GM23248 (cell line): ENCODE results near the gene MCM9. TPM values are rescaled to one million over a fixed set of nuclear protein-coding genes. Genes with fewer than 3 reads are reported as not detected.

ENCODE experiments used
- DNase-seq: peaks from one replicate; pipeline ENCODE4 v3.0.0-alpha.2; 2015
- H2AFZ ChIP-seq: fragments of 200-600 bp; sonication (generic); 2 replicates; pipeline ENCODE4 v1.6.1; 2016; ENCODE audit warnings: antibody characterized with exemption
- H3F3A ChIP-seq: fragments of 200-600 bp; sonication (generic); 2 replicates; pipeline ENCODE4 v1.6.1; 2016; ENCODE audit warnings: mild to moderate bottlenecking, antibody characterized with exemption, mixed run types; ENCODE audit not compliant: insufficient read depth
- H3K27ac ChIP-seq: fragments of 200-600 bp; sonication (generic); 2 replicates; pipeline ENCODE4 v1.5.1; 2016; ENCODE audit warnings: mild to moderate bottlenecking
- H3K27me3 ChIP-seq: fragments of 200-600 bp; sonication (generic); replicated peaks from 2 replicates; pipeline ENCODE4 v1.6.1; 2016; ENCODE audit warnings: mild to moderate bottlenecking; ENCODE audit not compliant: insufficient read depth
- H3K36me3 ChIP-seq: fragments of 200-600 bp; sonication (generic); 2 replicates; pipeline ENCODE4 v1.6.1; 2016; ENCODE audit warnings: low read depth, mild to moderate bottlenecking
- H3K4me1 ChIP-seq: fragments of 200-600 bp; sonication (generic); 2 replicates; pipeline ENCODE4 v1.6.1; 2016; ENCODE audit warnings: mild to moderate bottlenecking; ENCODE audit not compliant: insufficient read depth
- H3K4me2 ChIP-seq: fragments of 200-600 bp; sonication (generic); one replicate; pipeline ENCODE4 v1.6.1; 2016; ENCODE audit warnings: mild to moderate bottlenecking; ENCODE audit not compliant: unreplicated experiment
- H3K4me3 ChIP-seq: fragments of 200-600 bp; sonication (generic); 2 replicates; pipeline ENCODE4 v1.5.1; 2016; ENCODE audit warnings: mild to moderate bottlenecking
- H3K79me2 ChIP-seq: fragments of 200-600 bp; sonication (generic); 2 replicates; pipeline ENCODE4 v1.6.1; 2016; ENCODE audit warnings: mild to moderate bottlenecking; ENCODE audit not compliant: insufficient read depth
- H3K9ac ChIP-seq: fragments of 200-600 bp; sonication (generic); 2 replicates; pipeline ENCODE4 v1.6.1; 2016; ENCODE audit warnings: mild to moderate bottlenecking
- H3K9me2 ChIP-seq: fragments of 200-600 bp; sonication (generic); 2 replicates; pipeline ENCODE4 v1.6.1; 2016; ENCODE audit warnings: mixed run types, mild to moderate bottlenecking, moderate library complexity; ENCODE audit not compliant: insufficient read depth
- H3K9me3 ChIP-seq: fragments of 200-600 bp; sonication (generic); one replicate; pipeline ENCODE4 v1.6.1; 2017; ENCODE audit warnings: low read depth
- H4K20me1 ChIP-seq: fragments of 200-600 bp; sonication (generic); 2 replicates; pipeline ENCODE4 v1.6.0; 2016; ENCODE audit not compliant: insufficient read depth
- EZH2 ChIP-seq: fragments of 200-600 bp; sonication (generic); IDR thresholded peaks from 2 replicates; pipeline ENCODE4 v1.6.1; 2018; ENCODE audit warnings: antibody characterized with exemption, mild to moderate bottlenecking; ENCODE audit not compliant: insufficient read depth, poor library complexity, severe bottlenecking
- EZH2phosphoT487 ChIP-seq: fragments of 200-600 bp; sonication (generic); IDR thresholded peaks from 2 replicates; pipeline ENCODE4 v1.6.1; 2018; ENCODE audit warnings: antibody characterized with exemption, moderate library complexity, mild to moderate bottlenecking, low read depth; ENCODE audit not compliant: insufficient read depth
- WGBS, 2 experiments: methylation state at CpG; one replicate each; pipeline ENCODE4 v1.1.6; 2015 to 2017; ENCODE audit warnings: low lambda C conversion rate in 2 of 2, low coverage in 1 of 2; ENCODE audit errors: missing lambda C conversion rate in 2 of 2; 5-methylcytosine and 5-hydroxymethylcytosine counted together
- in situ Hi-C: fragments of 300-500 bp; cut with MboI; formaldehyde crosslinking; loops from 2 replicates; pipeline ENCODE4 v1.15.0; 2020
- polyA plus RNA-seq: library from polyadenylated mRNA; unstranded; fragments of >200 nt; fragmentation: Nextera tagmentation; extraction: Ambion mirVana; gene quantifications from 2 replicates; pipeline ENCODE4 v1.2.1, GENCODE V29; 2016
- total RNA-seq: library from RNA; depleted of rRNA; stranded (reverse); fragments of >200 nt; shearing (Covaris generic); gene quantifications from 2 replicates; pipeline ENCODE4 v1.2.3, GENCODE V29; 2014

MCM9 gene
- total and polyA plus RNA-seq, 2 experiments from 2014 or later, result 3.2 to 6.2 TPM

DNA sequence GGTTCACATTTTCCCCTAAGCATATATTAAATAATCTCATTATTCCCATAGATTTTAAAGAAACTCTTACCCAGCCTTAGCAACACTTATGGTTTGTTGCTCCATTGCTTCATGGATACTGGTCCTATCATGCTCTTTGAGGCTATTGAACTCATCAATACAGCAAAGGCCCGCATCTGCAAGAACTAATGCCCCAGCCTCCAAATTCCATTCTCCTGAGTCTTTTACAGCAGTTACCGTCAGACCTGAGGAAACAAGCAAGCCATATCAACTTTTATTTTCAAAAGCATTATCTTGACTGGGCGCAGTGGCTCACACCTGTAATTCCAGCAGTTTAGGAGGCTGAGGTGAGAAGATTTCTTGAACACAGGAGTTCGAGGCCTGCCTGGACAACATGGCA, 78.7 kb downstream of the MCM9 start:
- Histone ChIP-seq H3K9me2 (no peaks in the 10 kb centered on the region), H2AFZ (no peak overlapping the region), H3K4me2 (no peak overlapping the region), H3K79me2 (peaks cover 36% of the 10 kb centered on the region), H3K9ac (no peak overlapping the region), H4K20me1 (0 out of 2 replicates have a peak, but pooled peaks cover 5% of the 10 kb centered on the region), H3K36me3 (0 out of 2 replicates have a peak, but pooled peaks cover under 1% of the 10 kb centered on the region), H3K4me3 (no peak overlapping the region), H3K4me1 (no peaks in the 10 kb centered on the region), H3F3A (no peaks in the 10 kb centered on the region), H3K27me3 (no peaks in the 10 kb centered on the region), H3K9me3 (no peaks in the 10 kb centered on the region), H3K27ac (no peak overlapping the region)
- TF ChIP-seq EZH2phosphoT487, result no peak
- no peak for TF ChIP-seq EZH2
- in situ Hi-C loops, result no loop called here
- DNase-seq, result no peak
- WGBS, 2 experiments, result 84 to 87% methylated on average over 4 of the region's 4 CpGs

DNA sequence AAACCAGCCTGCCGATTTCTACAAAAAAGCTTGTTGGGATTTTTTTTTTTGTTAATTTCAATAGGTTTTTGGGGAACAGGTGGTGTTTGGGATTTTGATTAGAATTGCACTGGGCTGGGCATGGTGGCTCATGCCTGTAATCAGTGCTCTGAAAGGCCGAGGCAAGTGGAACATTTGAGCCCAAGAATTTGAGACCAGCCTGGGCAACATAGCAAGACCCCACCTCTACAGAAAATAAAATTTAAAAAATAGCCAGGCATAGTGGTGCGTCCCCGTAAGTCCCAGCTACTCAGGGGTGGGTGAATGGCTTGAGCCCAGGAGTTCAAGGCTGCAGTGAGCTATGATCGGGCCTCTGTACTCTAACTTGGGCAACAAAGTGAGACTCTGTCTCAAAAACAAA, 81.6 kb downstream of the MCM9 start:
- Histone ChIP-seq H3K36me3 (0 out of 2 replicates have a peak, but pooled peaks cover 4% of the 10 kb centered on the region), H3K4me2 (no peak overlapping the region), H3K9ac (no peak overlapping the region), H2AFZ (no peak overlapping the region), H3F3A (no peaks in the 10 kb centered on the region), H3K4me3 (no peak overlapping the region), H3K9me2 (no peaks in the 10 kb centered on the region), H3K27me3 (no peaks in the 10 kb centered on the region), H3K9me3 (no peaks in the 10 kb centered on the region), H3K27ac (no peak overlapping the region), H4K20me1 (0 out of 2 replicates have a peak, but pooled peaks cover 5% of the 10 kb centered on the region), H3K4me1 (no peaks in the 10 kb centered on the region), H3K79me2 (peaks cover 9% of the 10 kb centered on the region)
- DNase-seq, result no peak
- TF ChIP-seq EZH2 (no peak), EZH2phosphoT487 (no peak)
- WGBS, 2 experiments, result 96 to 97% methylated on average over 5 of the region's 5 CpGs
- in situ Hi-C loops, result no loop called here

DNA sequence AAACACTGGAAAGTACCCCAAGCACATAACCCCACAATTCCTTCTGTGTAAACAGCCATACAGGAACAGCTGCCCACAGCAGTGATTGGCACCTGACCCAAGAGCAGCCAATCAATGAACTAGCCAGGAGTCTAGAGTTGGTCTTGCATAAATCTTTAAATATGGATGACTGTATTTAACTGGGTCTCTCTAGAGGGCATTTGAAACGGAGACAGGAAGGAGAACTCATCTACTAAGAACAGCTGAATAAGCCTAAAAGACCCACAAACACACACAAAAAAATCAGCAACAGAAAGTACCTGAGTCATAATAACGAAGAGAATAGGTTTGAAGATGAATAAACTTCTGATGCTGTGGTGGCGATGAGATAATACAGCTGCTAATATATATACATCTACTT, 90.0 kb downstream of the MCM9 start:
- TF ChIP-seq EZH2phosphoT487 (no peak), EZH2 (no peak)
- 0 out of 2 replicates have a peak, but pooled peaks cover 4% of the 10 kb centered on the region for H3K4me1 ChIP-seq
- no peaks in the 10 kb centered on the region for H3K9me3 ChIP-seq
- no peak overlapping the region for H2AFZ ChIP-seq
- H3K4me3 ChIP-seq, result no peak overlapping the region
- DNase-seq, result no peak
- WGBS, 2 experiments, result 88 to 93% methylated on average over 3 of the region's 3 CpGs
- in situ Hi-C loops, result no loop called here
- no peaks in the 10 kb centered on the region for H3F3A ChIP-seq
- H3K79me2 ChIP-seq, result no peaks in the 10 kb centered on the region; the same call in 1 of the 2 replicates
- H3K36me3 ChIP-seq, result no peaks in the 10 kb centered on the region
- H3K4me2 ChIP-seq, result no peak overlapping the region
- no peak overlapping the region for H3K9ac ChIP-seq
- H3K27ac ChIP-seq, result no peak overlapping the region
- H3K9me2 ChIP-seq, result no peaks in the 10 kb centered on the region
- H3K27me3 ChIP-seq, result no peaks in the 10 kb centered on the region
- H4K20me1 ChIP-seq, result no peaks in the 10 kb centered on the region

DNA sequence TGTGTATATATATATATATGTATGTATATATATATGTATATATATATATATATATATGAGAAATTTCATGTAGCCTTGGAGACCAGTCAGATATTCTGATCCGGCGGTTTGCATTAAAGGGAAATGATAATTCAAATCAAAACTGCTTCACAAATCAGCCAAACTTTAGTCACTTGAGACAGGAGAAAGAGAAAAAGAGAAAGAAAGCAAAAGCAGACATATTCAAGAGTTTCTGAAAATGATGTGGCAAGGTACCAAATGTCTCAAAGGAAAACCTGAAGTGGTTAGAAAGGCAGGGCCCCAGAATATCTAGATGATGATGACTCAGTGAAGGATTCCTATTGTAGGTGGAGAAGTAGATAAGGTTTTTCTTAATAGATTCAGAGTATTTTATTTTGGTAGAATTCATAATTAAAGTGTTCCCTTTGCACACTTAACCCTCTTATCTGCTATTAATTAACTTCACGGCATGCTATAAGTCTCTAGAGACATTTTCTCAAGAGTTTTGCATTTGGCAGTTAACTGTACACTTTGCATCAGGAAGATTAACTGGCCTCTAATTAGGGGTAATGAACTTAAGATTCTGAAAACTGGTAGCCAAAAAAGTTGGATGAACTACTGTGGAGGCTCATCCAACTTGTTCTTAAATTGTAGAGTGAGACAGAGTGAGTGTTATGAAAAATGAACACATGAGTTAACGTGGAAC, 91.1 kb downstream of the MCM9 start:
- H3K27ac ChIP-seq, result no peak overlapping the region
- no peaks in the 10 kb centered on the region for H3K9me2 ChIP-seq
- H3K9me3 ChIP-seq, result no peaks in the 10 kb centered on the region
- peak; percentile 32 for DNase-seq
- H3K4me1 ChIP-seq, result 0 out of 2 replicates have a peak, but pooled peaks cover 4% of the 10 kb centered on the region
- H3K9ac ChIP-seq, result no peak overlapping the region
- no peaks in the 10 kb centered on the region for H3K36me3 ChIP-seq
- TF ChIP-seq EZH2, result no peak
- TF ChIP-seq EZH2phosphoT487, result no peak
- H3K27me3 ChIP-seq, result no peaks in the 10 kb centered on the region
- H3F3A ChIP-seq, result no peaks in the 10 kb centered on the region
- no peak overlapping the region for H3K4me2 ChIP-seq
- 65 to 70% methylated on average over 4 of the region's 4 CpGs for WGBS, 2 experiments
- no peak overlapping the region for H3K4me3 ChIP-seq
- in situ Hi-C loops, result no loop called here
- H2AFZ ChIP-seq, result no peak overlapping the region
- H4K20me1 ChIP-seq, result no peaks in the 10 kb centered on the region
- no peaks in the 10 kb centered on the region; the same call in 1 of the 2 replicates for H3K79me2 ChIP-seq
